SK-N-SH (cell line): ENCODE measurements around the gene ASCL2.

Experiments
- CTCF ChIP-seq: fragments of 200-600 bp; sonication (generic); IDR thresholded peaks from 2 replicates; pipeline ENCODE4 v1.6.1; 2017; ENCODE audit warnings: antibody characterized with exemption, mild to moderate bottlenecking, moderate library complexity
- GABPA ChIP-seq: IDR thresholded peaks from 2 replicates; pipeline ENCODE4 v1.4.0; 2012; ENCODE audit warnings: low read depth, mild to moderate bottlenecking
- RAD21 ChIP-seq: IDR thresholded peaks from 2 replicates; pipeline ENCODE4 v1.6.1; 2012; ENCODE audit warnings: mild to moderate bottlenecking, low read length

GRCh38 chr11:2317354-2318050 lies 47.1 kb upstream of the ASCL2 start:
- no peak for TF ChIP-seq CTCF
- TF ChIP-seq GABPA = no peak
- no peak for TF ChIP-seq RAD21
